GM19099 (cell line): ENCODE measurements around the gene TBC1D16.

Experiments used
- POLR2A ChIP-seq: IDR thresholded peaks from 3 replicates; pipeline ENCODE4 v1.6.1; 2011; ENCODE audit warnings: low read depth; ENCODE audit not compliant: insufficient read length; ENCODE audit errors: extremely low read depth

The TBC1D16 gene

GRCh38 chr17:79951361-79952264, 84.1 kb downstream of the TBC1D16 start:
- TF ChIP-seq POLR2A = no peak

GRCh38 chr17:79950751-79951150, 84.9 kb downstream of the TBC1D16 start:
- no peak for TF ChIP-seq POLR2A

GRCh38 chr17:79950306-79950705, 85.4 kb downstream of the TBC1D16 start:
- no peak for TF ChIP-seq POLR2A

- no peak for TF ChIP-seq POLR2A
Measured at GRCh38 chr17:79949656-79950209, 85.9 kb downstream of the TBC1D16 start.

DNA sequence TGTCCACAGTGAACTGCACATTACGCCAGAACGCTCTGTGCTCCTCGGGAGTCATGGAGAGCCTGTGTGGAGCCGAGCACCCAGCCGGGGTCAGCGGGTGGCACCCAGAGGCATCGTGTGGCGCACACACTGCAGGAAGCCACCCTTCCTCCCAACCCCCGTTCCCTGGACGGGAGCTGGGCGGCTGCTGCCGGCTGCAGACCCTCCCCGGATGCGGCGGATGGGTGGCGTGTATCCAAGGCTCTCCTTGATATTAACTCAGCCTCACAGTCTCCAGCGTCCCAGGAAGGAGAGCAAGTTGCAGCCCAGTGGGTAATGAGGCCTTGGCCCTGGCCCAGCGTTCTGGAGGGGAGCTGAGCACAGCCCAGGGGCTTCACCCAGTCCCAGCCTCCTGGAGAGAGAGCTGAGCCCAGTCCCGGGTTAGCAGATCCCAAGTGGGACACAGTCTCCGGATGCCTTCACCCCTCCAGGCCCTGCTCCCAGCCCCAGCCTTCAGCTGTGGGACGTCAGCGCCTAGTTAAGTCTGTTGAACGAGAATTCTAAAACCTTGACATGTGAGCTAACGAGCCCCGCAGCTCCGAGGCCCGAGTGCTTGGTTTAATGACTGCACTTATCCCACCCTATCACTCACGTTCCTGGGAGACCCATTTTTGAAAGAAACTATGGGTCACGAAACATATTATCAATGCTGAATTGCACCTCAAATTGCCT, 86.6 kb downstream of the TBC1D16 start:
- TF ChIP-seq POLR2A = no peak

- no peak for TF ChIP-seq POLR2A
Measured at GRCh38 chr17:79948406-79948944, 87.2 kb downstream of the TBC1D16 start.

- no peak for TF ChIP-seq POLR2A
Measured at GRCh38 chr17:79947351-79948031, 88.2 kb downstream of the TBC1D16 start.

DNA sequence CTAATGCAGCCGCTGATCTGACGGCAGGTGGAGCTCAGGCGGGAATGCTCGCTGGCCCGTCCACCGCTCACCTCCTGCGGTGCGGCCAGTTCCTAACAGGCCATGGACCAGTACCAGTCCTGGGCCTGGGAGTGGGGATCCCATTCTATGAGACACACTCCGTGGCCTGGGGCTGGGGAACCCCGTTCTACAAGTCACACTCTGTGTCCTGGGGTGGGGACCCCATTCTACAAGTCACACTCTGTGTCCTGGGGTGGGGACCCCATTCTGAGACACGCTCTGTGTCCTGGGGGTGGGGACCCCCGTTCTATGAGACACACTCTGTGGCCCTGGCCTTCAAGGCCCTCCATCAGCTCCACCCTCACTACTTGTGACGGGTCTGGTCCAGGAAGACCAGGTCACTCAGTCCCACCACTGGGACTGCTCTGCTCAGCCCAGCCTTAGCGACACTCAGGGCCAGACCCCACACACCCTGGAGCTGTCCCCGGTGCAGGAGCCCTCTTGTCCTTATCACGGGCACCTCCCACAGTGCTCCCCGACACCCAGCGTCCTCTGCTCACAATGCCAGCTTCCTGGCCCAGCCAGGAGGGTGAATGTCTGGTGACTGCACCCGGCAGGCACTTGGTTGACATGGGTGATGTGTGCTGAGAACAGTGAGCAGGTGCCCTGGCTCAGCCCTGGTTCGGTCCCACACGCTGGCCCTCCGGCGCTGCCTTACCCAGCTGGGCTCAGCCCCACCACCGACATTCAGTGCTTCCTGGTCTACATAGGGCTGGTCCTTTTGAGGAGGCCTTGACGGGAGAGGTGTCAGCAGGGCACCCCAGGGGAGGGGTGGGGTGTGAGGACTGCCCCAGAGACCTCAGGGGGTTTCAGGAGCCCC, 89.1 kb downstream of the TBC1D16 start:
- TF ChIP-seq POLR2A = no peak

- no peak for TF ChIP-seq POLR2A
Measured at GRCh38 chr17:79945591-79946255, 89.9 kb downstream of the TBC1D16 start.

DNA sequence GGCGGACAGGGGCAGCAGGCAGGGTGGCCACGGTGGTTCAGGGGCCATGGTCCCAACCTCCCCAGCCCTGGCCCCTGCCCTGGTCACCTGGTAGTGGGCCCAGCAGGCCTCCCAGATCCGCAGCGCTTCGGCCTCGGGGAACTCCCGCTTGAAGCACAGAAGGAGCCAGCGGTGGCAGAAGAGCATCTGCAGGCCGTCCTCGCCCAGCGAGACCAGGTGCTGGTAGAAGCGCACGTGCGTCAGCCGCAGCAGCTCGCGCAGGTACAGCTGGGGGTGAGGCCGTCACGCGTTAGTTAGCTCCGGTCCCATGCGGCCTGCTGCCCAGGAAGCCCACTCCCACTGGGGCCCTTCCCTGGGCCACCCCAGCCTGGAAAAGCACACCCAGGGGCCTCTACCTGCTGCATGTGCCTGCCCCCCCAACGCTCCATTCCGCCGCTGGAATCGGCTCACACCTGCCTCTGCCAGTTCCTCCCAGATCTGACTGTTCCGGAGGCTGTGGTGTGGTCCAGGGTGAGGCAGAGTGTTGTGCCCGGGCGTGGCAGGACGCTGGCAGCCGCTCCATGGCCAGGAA, 90.8 kb downstream of the TBC1D16 start:
- no peak for TF ChIP-seq POLR2A

DNA sequence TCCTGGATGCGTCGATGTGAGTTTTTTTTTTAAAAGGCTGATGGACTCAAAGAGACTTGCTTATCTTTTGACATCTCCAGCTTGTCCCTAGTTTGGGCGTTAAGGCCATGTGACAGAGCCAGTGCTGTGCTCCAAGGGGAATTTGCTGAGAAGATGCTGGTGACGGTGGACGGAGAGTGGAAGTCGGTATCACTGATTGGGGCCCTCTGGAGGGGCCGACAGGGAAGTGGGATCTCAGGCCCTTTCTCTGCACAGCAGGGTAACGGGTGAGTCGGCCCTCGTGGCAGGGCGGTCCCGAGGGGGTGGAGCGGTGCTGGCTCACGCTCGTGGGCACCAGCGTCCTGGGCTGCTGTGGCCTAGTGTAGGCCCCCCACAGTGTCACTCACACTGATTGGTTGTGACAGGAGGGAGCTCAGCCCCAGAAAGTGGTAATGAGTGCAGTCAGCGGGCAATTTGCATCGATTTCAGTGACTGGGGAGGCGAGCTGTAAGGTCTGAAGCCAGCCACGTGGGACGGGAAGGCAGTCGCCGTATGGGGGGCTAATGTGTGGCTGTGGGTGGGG, 91.3 kb downstream of the TBC1D16 start:
- no peak for TF ChIP-seq POLR2A

- TF ChIP-seq POLR2A = no peak
Measured at GRCh38 chr17:79943347-79944241, 92.1 kb downstream of the TBC1D16 start.
